ENCODE data around the gene NXPE1. TPM values are rescaled to one million over a fixed set of nuclear protein-coding genes. Genes with fewer than 3 reads are reported as not detected.
A peak's percentile ranks its signal among the peaks of the same experiment; 100 is the strongest.

The NXPE1 gene
- total RNA-seq (2021), result not detected in 2 replicates
- long read RNA-seq, result 0 reads

GRCh38 chr11:114559425-114560310 is at the start of gene NXPE1:
NXPE1 (minus strand) TSS chr11:114559881; CDS start chr11:114551201, 8,680 bp downstream.
- H3K4me1 Mint-ChIP-seq, result peaks cover 8 to 9% of the 10 kb centered on the region in 2 experiments
- H3K9me3 Mint-ChIP-seq, result peaks cover 0 to 4% of the 10 kb centered on the region in 2 experiments; a peak in 1 of 5 replicates
- Histone ChIP-seq H4K5ac (ENCODE audit: insufficient read length, low read depth, low read length) (no peak within 1 kb of the TSS), H2BK20ac (ENCODE audit: low read depth, low read length, poor library complexity, severe bottlenecking) (no peak within 1 kb of the TSS), H3K4ac (ENCODE audit: low read depth, low read length) (no peak within 1 kb of the TSS), H3K4me2 (ENCODE audit: insufficient read depth, insufficient read length, low read length) (no peak within 1 kb of the TSS), H2BK5ac (ENCODE audit: insufficient read length, low read length) (no peak within 1 kb of the TSS), H3K9ac (ENCODE audit: extremely low read depth, insufficient read length, low read length) (no peak within 1 kb of the TSS), H3K4me1 (ENCODE audit: insufficient read depth, low read length) (no peaks in the 10 kb centered on the region; the same call in 1 of the 2 replicates), H4K8ac (replicated peaks; ENCODE audit: insufficient read length, low read depth, low read length) (no peak within 1 kb of the TSS), H2BK15ac (ENCODE audit: low read depth, low read length) (no peak within 1 kb of the TSS), H4K91ac (ENCODE audit: insufficient read length, low read depth, low read length) (no peak within 1 kb of the TSS), H3K9me3 (ENCODE audit: control insufficient read depth, low read depth, low read length) (no peaks in the 10 kb centered on the region), H4K20me1 (ENCODE audit: control insufficient read depth, insufficient read depth, insufficient read length) (no peaks in the 10 kb centered on the region), H3K23me2 (ENCODE audit: insufficient read length, low read depth, low read length, poor library complexity, severe bottlenecking) (no peaks in the 10 kb centered on the region), H3K27me3 (ENCODE audit: insufficient read depth, low read length) (no peaks in the 10 kb centered on the region), H3K23ac (ENCODE audit: insufficient read length, low read depth, low read length) (no peak within 1 kb of the TSS), H2AFZ (ENCODE audit: low read length) (no peak within 1 kb of the TSS), H3K79me1 (ENCODE audit: insufficient read depth, low read depth, low read length, poor library complexity, severe bottlenecking) (no peaks in the 10 kb centered on the region), H3K27ac (ENCODE audit: insufficient read length, low read depth, low read length) (no peak within 1 kb of the TSS), H3K14ac (ENCODE audit: insufficient read depth, low read length) (no peak within 1 kb of the TSS), H2BK12ac (ENCODE audit: insufficient read length, low read depth, low read length) (no peak within 1 kb of the TSS), H3T11ph (ENCODE audit: low read length) (no peak within 1 kb of the TSS), H3K18ac (ENCODE audit: insufficient read length, low read depth, low read length) (no peak within 1 kb of the TSS), H2AK5ac (ENCODE audit: insufficient read length, low read length) (no peak within 1 kb of the TSS), H2BK120ac (ENCODE audit: low read depth, low read length, poor library complexity, severe bottlenecking) (no peak within 1 kb of the TSS), H3K56ac (ENCODE audit: insufficient read length, low read depth, low read length) (no peak within 1 kb of the TSS), H3K79me2 (ENCODE audit: insufficient read depth, low read length) (no peaks in the 10 kb centered on the region)
- no peak for DNase-seq
- no peak for TF ChIP-seq CTCF (conservative IDR thresholded peaks at IDR 0.05)
- H3K27me3 Mint-ChIP-seq (ENCODE audit: low read depth), result no peaks in the 10 kb centered on the region
- H3K36me3 Mint-ChIP-seq (ENCODE audit: insufficient read depth in 1 of 3, low read depth in 3 of 3), result peaks cover 0 to 2% (median 0%) of the 10 kb centered on the region in 3 experiments; a peak in 1 of 7 replicates
- no CpG with 5 or more reads among the region's 4 CpGs for WGBS (ENCODE audit: extremely low coverage, insufficient read length, low lambda C conversion rate)
- 0 out of 7 replicates have a peak within 1 kb of the TSS, but pooled peaks of 1 of the 3 experiments have one; percentile 19 for H3K27ac Mint-ChIP-seq
- H3K4me3 Mint-ChIP-seq, result no peak within 1 kb of the TSS
